Common myeloid progenitor, CD34-positive (primary cell): ENCODE results near the gene MYL4.
A peak's percentile ranks its signal among the peaks of the same experiment; 100 is the strongest.
"Not testable (repeated sequence)": the region's sequence is repeated elsewhere in the genome, so short reads cannot be mapped to it uniquely, and the experiment has no call there.

Source experiments
- CTCF ChIA-PET: fragments of 350-600 bp; sonication (Branson Sonifier 250); formaldehyde crosslinking; loops from one replicate; lab custom pipeline; 2021; ENCODE audit warnings: antibody characterized with exemption; lab: Charles Lee
- POLR2A ChIA-PET: fragments of 350-600 bp; sonication (Branson Sonifier 250); formaldehyde crosslinking; loops from one replicate; lab custom pipeline; 2021; ENCODE audit warnings: antibody characterized with exemption; lab: Charles Lee
- DNase-seq, 3 donors: peaks; one replicate each; pipeline versions ENCODE4 v3.0.0 to v3.0.0-alpha.2; 2013
- H3K27ac ChIP-seq, 2 experiments: 1 replicate in 1 of 2; 2 replicates in 1 of 2; pipeline ENCODE4 v1.7.0; 2013; ENCODE audit warnings: inconsistent platforms in 2 of 2, low read length in 2 of 2, mild to moderate bottlenecking in 2 of 2, low read depth in 1 of 2, moderate library complexity in 1 of 2; ENCODE audit not compliant: severe bottlenecking in 2 of 2, insufficient read depth in 1 of 2, poor library complexity in 1 of 2
- H3K27me3 ChIP-seq, 5 experiments: replicated peaks in 2 of 5; 1 replicate in 3 of 5; 2 replicates in 2 of 5; pipeline versions ENCODE4 v1.6.1 to v1.7.0; 2013; ENCODE audit warnings: low read length in 4 of 5, mild to moderate bottlenecking in 2 of 5, moderate library complexity in 2 of 5, inconsistent platforms in 1 of 5; ENCODE audit not compliant: insufficient read depth in 5 of 5, control insufficient read depth in 4 of 5
- H3K36me3 ChIP-seq, 4 experiments: 1 replicate in 2 of 4; 2 replicates in 2 of 4; pipeline versions ENCODE4 v1.6.1 to v1.7.0; 2013; ENCODE audit warnings: low read length in 3 of 4, control low read depth in 1 of 4, mild to moderate bottlenecking in 1 of 4; ENCODE audit not compliant: control insufficient read depth in 4 of 4, insufficient read depth in 4 of 4
- H3K4me1 ChIP-seq, 4 experiments: 1 replicate in 3 of 4; 2 replicates in 1 of 4; pipeline versions ENCODE4 v1.6.1 to v1.7.1; 2013; ENCODE audit warnings: low read length in 3 of 4, mild to moderate bottlenecking in 3 of 4, control low read depth in 1 of 4, inconsistent platforms in 1 of 4, moderate library complexity in 1 of 4; ENCODE audit not compliant: control insufficient read depth in 4 of 4, insufficient read depth in 4 of 4; ENCODE audit errors: control extremely low read depth in 1 of 4
- H3K4me3 ChIP-seq, 7 experiments: 1 replicate in 4 of 7; 2 replicates in 3 of 7; pipeline versions ENCODE4 v1.5.1 to v1.7.0; 2013; ENCODE audit warnings: mild to moderate bottlenecking in 7 of 7, low read length in 6 of 7, moderate library complexity in 6 of 7, inconsistent platforms in 2 of 7, low read depth in 2 of 7, control low read depth in 1 of 7; ENCODE audit not compliant: insufficient read depth in 4 of 7, control insufficient read depth in 1 of 7; ENCODE audit errors: extremely low read depth in 1 of 7
- H3K9me3 ChIP-seq, 5 experiments: 1 replicate in 4 of 5; 2 replicates in 1 of 5; pipeline versions ENCODE4 v1.6.1 to v1.7.1; 2013; ENCODE audit warnings: low read length in 4 of 5, mild to moderate bottlenecking in 2 of 5, inconsistent platforms in 1 of 5, low read depth in 1 of 5, moderate library complexity in 1 of 5; ENCODE audit not compliant: control insufficient read depth in 4 of 5, insufficient read depth in 2 of 5; ENCODE audit errors: control extremely low read depth in 1 of 5
- WGBS: methylation state at CpG from one replicate; pipeline ENCODE4 v1.1.5; 2013; ENCODE audit not compliant: insufficient coverage; 5-methylcytosine and 5-hydroxymethylcytosine counted together

Gene MYL4

DNA sequence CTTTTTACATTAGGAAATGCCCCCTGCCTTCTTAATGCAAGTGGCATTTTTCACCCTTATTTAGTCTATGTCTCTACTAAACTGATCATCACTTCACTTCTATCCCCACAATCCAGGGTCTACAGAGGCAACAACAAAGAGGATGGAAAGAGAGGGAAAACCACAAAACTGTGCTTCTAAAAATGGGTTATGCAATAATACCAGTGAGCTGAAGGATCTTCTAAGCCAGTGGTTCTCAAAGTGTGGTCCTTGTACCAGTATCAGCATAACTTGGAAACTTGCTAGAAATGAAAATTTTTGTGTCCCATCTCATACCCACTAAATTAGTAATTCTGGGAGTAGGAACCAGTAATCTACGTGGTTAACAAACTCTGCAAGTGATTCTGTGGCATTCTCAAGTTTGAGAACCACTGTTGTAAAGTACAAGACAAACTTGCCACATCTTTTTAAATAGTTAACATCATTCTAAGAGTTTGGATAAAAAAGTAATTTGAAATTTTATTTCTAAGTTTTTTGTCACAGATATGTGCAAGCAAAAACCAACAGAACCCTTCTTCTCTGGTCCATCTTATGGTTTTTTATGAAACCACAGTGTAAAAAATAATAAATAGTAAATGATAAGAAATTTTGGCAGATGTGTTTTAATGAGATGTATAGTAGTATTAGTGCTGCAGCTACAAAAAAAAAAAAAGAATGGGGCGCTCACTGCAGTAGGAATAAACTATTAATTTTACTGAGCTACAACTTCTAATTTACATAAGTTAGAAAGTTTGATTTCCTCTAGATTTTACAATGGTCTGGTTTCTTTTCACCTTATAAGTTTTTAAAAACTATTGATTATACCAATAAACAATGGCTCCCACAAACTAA lies 36.2 kb upstream of the MYL4 start:
- POLR2A ChIA-PET, result no interaction called here
- Histone ChIP-seq H3K9me3 (no peaks in the 10 kb centered on the region), H3K4me3 (no peak overlapping the region), H3K27ac (no peak overlapping the region), H3K36me3 (peaks cover 9 to 36% (median 22%) of the 10 kb centered on the region in 4 experiments), H3K27me3 (no peaks in the 10 kb centered on the region), H3K4me1 (peaks cover 0 to 9% (median 6%) of the 10 kb centered on the region in 4 experiments)
- no peak for DNase-seq
- WGBS, result no CpG with 5 or more reads among the region's 2 CpGs
- CTCF ChIA-PET, result no interaction called here

DNA sequence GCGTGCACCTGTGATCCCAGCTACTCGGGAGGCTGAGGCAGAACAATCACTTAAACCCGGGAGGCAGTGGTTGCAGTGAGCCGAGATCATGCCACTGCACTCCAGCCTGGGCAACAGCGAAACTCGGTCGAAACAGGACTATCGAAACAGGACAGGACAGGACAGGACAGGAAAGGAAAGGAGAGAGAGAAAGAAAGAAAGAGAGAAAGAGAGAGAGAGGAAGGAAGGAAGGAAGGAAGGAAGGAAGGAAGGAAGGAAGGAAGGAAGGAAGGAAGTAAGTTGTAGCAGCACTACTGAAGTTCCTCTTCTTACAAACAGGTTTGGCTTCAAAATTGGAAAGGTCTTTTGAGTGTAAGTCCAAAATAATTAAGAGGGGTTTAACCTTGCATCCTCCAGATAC lies 34.3 kb upstream of the MYL4 start:
- POLR2A ChIA-PET, H3K4me1 ChIP-seq, H3K27ac ChIP-seq, H3K4me3 ChIP-seq, CTCF ChIA-PET, H3K27me3 ChIP-seq, H3K9me3 ChIP-seq: not testable (repeated sequence)
- WGBS, result 100% methylated on average over 3 of the region's 8 CpGs
- peaks cover 5 to 36% (median 23%) of the 10 kb centered on the region in 4 experiments for H3K36me3 ChIP-seq
- peak in 2 of 3 donors; percentile 10 to 29 for DNase-seq

GRCh38 chr17:47176389-47176826 lies 32.7 kb upstream of the MYL4 start:
- no peaks in the 10 kb centered on the region for H3K9me3 ChIP-seq
- no peaks in the 10 kb centered on the region for H3K27me3 ChIP-seq
- H3K4me3 ChIP-seq, result no peak overlapping the region
- no peak for DNase-seq
- ChIA-PET CTCF (no interaction called here), POLR2A (no interaction called here)
- H3K27ac ChIP-seq, result peak overlapping the region in 1 of 2 experiments; percentile 16
- H3K36me3 ChIP-seq, result peaks cover 4 to 35% (median 21%) of the 10 kb centered on the region in 4 experiments
- no CpG with 5 or more reads among the region's 2 CpGs for WGBS
- peaks cover 0 to 9% (median 6%) of the 10 kb centered on the region in 4 experiments for H3K4me1 ChIP-seq

DNA sequence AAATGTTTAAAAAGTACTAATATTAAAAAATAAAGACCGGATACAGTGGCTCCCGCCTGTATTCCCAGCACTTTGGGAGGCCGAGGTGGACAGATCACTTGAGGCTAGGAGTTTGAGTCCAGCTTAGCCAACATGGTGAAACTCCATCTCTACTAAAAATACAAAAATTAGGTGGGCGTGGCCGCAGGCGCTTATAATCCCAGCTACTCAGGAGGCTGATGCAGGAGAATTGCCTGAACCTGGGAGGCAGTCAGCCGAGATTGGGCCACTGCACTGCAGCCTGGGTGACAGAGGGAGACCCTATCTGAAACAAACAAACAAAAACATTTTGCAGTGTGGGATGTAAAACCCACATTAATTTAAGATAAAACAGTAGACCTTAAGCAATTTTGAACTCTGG lies 31.9 kb upstream of the MYL4 start:
- H3K36me3 ChIP-seq, result peaks cover 4 to 35% (median 23%) of the 10 kb centered on the region in 4 experiments
- ChIA-PET POLR2A (no interaction called here), CTCF (interaction anchor here (0.8 kb wide), 1 partner anchor 14 kb away, joined by 3 read pairs; no protein-coding TSS in a partner anchor)
- peaks cover 2 to 10% (median 6%) of the 10 kb centered on the region in 4 experiments for H3K4me1 ChIP-seq
- H3K4me3 ChIP-seq, result no peak overlapping the region
- no peaks in the 10 kb centered on the region for H3K9me3 ChIP-seq
- 100% methylated on average over 3 of the region's 7 CpGs for WGBS
- no peak for DNase-seq
- H3K27ac ChIP-seq, result no peak overlapping the region
- no peaks in the 10 kb centered on the region for H3K27me3 ChIP-seq

DNA sequence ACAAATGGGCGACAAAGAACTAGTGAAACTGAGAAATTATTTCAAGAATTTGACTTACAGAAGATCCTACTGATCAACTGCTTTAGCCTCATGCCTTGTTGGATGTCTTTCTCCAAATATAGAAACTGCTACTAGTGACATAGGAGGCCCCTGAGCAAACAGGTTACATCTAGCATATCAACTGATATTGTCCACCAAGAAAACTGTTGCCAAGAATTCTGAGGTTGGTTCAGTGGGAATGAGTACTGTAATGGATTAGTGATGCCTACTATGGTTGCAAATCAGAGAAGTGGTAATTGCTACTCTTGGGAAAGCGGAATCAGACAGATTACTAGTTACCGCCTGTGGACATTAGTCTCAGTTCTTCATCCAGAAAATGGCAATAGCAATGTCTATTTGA lies 30.0 kb upstream of the MYL4 start:
- Histone ChIP-seq H3K36me3 (peaks cover 4 to 35% (median 19%) of the 10 kb centered on the region in 4 experiments), H3K4me3 (no peak overlapping the region), H3K27me3 (no peaks in the 10 kb centered on the region), H3K9me3 (no peaks in the 10 kb centered on the region), H3K27ac (no peak overlapping the region), H3K4me1 (peaks cover 3 to 11% (median 6%) of the 10 kb centered on the region in 4 experiments)
- WGBS, result 100% methylated on average over 1 of the region's 3 CpGs
- no peak for DNase-seq
- ChIA-PET POLR2A (no interaction called here), CTCF (no interaction called here)

GRCh38 chr17:47180337-47180736 lies 28.8 kb upstream of the MYL4 start:
- DNase-seq, result no peak
- Histone ChIP-seq H3K27ac (no peak overlapping the region), H3K4me3 (no peak overlapping the region), H3K36me3 (peaks cover 4 to 28% (median 18%) of the 10 kb centered on the region in 4 experiments), H3K9me3 (no peaks in the 10 kb centered on the region), H3K27me3 (no peaks in the 10 kb centered on the region), H3K4me1 (peaks cover 3 to 7% (median 5%) of the 10 kb centered on the region in 4 experiments)
- CTCF ChIA-PET, result interaction anchor here (0.8 kb wide), 1 partner anchor 436 kb away, joined by 3 read pairs; no protein-coding TSS in a partner anchor
- 100% methylated on average over 1 of the region's 1 CpG for WGBS
- POLR2A ChIA-PET, result no interaction called here

- H3K27ac ChIP-seq, POLR2A ChIA-PET, H3K9me3 ChIP-seq, H3K4me1 ChIP-seq, DNase-seq, H3K27me3 ChIP-seq, H3K4me3 ChIP-seq: not testable (repeated sequence)
- H3K36me3 ChIP-seq, result peaks cover 4 to 33% (median 18%) of the 10 kb centered on the region in 4 experiments
- no CpG with 5 or more reads among the region's 4 CpGs for WGBS
- CTCF ChIA-PET, result interaction anchor here (0.8 to 1.7 kb wide), 2 partner anchors 13 to 436 kb away, joined by 3 to 5 read pairs; no protein-coding TSS in a partner anchor
These were observed 28.2 kb upstream of the MYL4 start for GRCh38 chr17:47180988-47181387.
